Germinal center (tissue), 1 donor: ENCODE data around the gene PLD1.
A peak's percentile ranks its signal among the peaks of the same experiment; 100 is the strongest.

Experiments
- DNase-seq: peaks from one replicate; pipeline ENCODE4 v3.0.0; 2012; ENCODE audit warnings: mixed read lengths, low spot score

The PLD1 gene

DNA sequence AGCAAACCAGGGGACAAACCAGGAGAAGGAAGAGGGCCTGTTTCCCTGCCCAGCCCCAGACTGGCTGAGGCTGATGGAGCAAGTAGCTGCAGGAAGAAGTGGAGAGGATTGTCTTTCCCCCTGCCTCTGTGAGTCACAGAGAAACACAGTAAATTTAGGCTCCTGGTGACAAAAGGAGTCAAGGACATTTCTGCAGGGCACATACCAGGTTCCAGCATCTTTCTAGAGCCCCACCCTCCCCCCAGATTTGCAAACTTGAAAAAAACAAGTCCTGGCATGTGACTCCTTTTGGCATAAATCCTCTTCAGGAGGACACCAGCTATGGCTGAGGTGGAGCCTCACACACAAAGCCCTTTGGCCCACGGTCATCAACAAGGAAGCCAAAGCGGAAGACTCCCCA lies 17.8 kb downstream of the PLD1 start:
- no peak for DNase-seq

DNA sequence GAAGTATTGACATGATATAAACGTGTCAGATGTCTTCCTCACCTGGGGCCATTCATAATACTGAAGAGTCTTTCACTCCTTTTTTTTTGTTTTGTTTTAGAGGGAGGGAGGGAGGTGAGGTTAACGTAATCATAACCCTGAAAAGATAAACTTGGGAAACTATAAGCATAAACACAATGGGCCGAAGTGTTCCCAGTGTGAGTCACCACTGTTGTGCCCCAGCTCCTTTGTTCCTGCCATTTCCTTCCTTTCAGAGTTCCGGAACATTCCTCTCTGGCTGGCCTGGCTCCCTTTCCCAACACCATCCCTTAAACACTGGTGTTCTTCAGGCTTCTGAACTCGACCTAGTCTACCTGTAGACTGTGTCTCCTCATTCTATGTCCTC lies 18.6 kb downstream of the PLD1 start:
- no peak for DNase-seq

DNA sequence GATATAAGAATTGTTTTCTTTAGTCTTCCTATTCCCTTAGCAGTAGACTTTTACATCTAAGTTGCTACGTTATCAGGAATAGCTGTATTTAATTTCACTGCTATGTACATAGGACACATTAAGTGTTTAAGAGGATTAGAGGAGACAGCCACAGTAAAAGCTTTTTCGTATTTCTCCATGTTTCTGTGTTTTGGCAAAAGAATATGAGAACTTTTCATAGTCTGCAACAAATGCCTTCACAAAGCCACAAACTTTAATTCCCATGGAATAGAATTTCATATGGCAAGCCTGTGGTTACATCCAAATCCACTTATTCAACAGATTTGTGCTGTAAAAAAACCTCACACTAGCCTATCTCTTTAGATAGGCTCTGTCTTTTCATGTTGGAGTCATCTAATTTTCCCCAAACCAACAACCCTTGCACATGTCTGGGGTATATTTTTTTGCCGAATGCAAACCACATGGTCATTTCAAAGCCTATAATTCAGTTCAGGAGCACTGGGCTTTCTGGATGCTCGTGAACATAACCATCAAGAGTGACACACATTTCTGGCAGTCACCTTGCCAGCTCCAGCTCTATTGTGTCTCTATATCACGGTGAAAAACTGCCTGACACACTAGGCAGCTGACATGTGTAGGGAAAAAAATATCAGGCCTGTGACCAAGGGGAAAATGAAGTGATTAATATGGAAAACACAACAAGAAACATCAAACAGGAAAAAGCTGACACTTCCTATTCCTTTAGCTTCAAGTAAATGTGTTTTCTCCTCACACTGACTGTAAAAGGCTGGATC lies 19.2 kb downstream of the PLD1 start:
- DNase-seq, result no peak

DNA sequence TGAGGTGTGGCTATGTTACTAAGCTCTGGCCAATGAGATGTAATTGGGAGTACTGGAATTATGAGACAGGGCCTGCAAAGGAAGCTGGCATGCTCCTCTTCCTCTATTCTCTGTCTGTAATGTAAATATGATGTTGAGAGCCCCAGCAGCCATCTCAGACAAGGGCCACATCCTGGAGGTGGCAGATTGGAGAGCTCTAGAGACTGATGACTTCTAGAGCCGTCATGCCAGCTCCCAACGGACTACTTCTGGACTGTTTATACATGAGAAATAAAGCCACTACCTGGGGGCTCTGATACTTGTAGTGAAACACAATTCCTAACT lies 19.7 kb downstream of the PLD1 start:
- DNase-seq, result no peak

DNA sequence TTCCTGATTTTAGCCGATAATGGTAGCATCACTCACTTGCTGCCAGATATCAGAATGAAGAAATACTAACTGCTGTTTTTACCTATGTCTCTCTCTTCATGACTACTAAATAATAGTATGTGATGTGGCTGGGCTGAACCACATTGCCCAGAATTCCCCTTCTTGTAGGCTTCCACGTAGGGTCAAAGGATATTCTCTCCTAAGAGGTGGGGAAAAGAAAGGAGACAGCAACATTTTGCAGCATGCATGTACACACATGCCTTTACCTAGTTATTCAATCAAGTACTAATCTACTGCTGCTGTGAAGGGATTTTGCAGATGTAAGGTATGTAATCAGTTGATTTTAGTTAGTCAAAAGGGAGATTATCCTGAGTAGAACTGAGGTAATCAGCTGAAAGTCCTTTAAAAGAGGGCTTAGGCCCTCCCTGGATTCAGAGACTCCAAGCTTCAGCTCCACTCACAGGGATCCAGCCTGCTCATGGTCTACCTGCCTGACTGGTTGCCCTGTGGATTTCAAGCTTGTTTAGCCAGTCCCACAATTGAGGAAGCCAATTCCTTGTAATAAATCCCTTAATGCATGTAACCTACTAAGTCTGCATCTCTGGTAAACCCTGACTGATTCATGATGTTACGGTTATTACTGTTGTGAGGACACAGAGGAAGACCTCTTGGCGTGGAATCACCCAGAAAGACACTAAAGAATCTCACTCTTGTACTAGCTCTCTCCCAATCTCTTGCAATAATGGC lies 20.4 kb downstream of the PLD1 start:
- DNase-seq, result no peak

DNA sequence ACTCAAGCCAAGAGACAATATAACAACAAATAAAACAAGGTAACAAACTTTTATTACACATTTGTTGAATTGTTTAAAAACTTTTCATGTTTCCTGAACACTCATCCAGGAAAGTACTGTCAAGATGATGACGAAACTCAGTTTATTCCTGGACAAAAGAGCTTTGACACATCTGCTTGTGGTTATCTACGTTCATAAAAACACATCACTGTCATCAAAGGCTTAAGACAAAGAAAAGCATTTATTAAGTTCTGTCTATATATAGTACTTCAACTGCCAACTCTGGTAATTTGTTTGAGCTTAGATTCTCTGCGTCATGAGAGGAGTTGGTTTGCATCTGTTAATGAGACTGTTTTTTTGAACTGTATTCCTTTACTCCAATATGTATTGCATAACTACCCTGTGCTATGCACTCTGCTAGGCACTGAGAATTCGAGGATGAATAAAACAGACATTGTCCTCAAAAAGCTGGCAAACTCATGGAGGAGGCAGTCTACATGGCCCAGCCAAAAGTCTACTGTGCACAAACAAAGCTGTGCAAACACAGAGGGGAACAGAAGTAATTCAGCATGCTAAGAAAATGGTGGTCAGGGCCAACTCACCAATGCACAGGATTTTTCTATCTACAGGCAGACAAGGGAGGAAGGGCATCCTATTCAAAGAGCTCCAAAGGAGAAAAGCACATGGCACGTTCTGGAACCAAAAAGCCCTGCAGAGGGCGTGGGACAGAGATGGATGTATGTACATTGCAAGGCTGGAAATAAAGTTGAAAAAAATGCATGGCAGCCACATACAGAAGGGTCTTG lies 21.5 kb downstream of the PLD1 start:
- DNase-seq, result no peak

DNA sequence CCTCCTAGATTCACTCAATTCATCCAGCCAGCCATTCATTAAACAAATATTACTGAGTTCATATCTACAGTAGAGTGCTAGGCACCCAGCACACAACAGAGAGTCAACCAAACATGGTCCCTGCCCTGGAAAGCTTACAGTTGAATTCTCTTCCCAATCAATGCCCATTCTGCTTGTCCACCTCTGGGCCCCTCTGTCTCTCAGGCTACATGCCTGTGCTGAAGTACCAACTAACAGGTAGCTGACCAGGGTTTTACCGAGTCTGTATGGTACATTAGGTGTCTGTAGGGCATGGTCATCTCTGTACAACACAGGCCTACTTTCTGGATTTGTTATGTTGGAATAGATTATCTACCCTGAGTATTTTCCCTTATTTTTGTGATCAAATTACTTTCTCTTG lies 23.3 kb downstream of the PLD1 start:
- DNase-seq, result no peak

DNA sequence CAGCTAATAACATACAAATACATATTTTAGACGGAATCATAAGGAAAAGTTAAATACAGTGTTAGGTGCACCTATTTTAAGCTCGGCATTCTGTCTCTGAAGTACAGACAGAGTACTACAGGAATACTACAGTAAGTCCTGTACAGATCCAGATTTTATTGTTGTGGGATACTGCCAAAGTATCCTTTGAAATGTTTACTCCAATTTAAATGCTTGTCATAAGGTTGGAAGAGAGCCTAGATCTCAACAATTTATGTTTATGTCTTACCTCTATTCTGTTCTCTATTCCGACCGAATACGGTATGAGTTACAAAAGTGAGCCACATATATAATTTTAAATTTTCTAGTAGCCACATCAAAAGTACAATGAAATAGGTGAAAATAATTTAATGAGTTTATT lies 25.3 kb downstream of the PLD1 start:
- DNase-seq, result no peak

DNA sequence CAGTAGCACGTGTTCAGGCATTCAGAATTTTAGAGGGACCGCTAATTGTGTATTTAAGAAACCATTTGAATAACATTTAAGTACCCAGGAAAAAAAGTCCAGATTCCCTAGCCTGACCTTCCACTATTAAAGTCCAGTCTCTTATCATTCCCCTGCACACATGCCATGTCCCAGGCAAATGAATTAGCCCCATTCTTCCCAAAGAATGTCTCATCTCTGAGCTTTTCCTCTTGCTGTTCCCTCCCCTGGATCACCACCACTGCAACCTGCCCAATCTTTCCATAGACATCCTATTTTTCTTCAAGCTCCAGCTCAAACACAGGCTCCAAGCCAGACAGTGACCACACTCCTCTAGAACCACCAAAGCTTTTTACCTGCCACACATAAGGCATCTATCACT lies 25.9 kb downstream of the PLD1 start:
- DNase-seq, result no peak

DNA sequence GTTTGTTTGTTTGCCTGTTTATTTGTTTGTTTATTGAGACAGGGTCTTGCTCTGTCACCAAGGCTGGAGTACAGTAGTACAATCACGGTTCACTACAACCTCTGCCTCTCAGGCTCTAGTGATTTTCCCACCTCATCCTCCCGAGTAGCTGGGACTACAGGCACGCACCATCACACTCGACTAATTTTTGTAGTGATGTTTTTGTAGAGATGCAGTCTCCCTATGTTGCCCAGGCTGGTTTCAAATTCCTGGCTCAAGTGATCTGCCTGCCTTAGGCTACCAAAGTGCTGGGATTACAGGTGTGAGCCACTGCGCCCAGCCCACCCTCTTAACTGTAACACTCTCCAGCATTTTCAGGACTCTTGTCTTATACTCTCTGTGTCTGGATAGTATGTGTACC lies 26.7 kb downstream of the PLD1 start:
- DNase-seq, result no peak

DNA sequence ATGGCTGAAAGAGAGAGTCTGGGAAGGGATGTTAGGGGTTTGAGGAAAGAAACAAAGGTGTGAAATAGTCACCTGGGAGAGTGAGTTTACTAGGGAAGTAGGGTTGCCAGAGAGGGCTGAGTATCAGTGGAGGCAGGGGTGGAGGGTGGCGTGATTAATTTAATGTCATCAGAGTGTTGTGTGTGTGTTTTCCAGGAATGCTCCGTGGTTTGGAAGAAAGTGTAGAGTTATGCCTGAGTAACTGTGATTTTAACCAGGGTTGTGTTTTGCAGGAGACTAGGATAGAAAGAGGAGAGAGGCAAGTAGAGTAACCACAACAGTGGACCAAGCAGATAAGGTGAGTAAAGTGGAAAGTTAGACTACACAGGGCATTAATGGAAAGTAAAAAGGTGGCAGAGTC lies 27.2 kb downstream of the PLD1 start:
- DNase-seq, result no peak

DNA sequence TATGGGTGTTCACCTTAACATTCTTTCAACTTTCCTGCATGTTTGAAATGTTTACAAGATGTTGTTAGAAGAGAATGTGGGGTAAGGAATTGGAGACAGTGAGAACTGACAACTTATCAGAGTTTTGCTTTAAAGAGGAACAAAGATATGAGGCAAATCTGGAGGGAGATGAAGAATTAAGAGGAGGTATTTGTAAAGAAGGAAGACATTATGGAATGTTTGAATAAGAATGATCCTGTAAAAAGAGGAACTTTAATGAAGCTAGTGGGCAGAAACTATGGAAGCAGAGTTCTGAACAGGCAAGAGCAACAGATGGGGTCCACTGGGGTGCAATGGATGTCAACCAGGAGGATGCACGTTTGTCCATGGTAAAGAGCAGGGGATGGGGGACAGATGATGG lies 27.7 kb downstream of the PLD1 start:
- no peak for DNase-seq

DNA sequence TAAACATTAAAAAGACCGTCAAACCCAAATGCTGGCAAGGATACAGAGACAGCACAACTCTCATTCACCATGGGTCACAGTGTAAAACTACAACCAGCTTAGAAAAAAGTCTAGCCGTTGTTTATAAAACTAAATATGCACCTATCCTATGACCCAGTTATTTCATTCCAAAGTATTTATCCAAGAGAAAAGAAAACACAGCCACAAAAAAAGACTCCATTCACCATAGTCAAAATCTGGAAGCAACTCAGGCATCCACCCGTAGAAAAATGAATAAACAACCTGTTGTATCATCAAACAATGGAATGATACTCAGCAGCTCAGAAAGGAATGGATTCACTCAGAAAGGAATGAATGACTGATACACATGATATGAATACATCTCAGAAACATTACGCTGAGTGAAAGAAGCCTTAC lies 28.6 kb downstream of the PLD1 start:
- DNase-seq, result no peak

DNA sequence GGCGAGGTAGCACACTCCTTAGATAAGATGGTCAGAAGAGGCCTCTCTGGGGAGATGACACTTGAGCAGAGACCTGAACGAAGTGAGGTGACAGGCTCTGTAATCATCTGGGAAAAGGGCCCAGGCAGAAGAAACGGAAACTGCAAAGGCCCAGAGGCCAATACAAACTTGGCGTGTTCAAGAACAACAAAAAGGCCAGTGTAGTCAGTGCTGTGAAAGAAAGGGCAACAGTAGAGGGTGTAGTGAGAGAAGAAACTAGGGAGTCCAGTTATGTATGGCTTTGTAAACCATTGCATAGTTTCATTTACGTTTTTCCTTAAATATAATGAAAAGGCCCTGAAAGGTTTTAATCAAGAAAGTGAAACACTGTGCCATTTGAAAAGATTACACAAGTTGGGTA lies 31.8 kb downstream of the PLD1 start:
- DNase-seq, result no peak

DNA sequence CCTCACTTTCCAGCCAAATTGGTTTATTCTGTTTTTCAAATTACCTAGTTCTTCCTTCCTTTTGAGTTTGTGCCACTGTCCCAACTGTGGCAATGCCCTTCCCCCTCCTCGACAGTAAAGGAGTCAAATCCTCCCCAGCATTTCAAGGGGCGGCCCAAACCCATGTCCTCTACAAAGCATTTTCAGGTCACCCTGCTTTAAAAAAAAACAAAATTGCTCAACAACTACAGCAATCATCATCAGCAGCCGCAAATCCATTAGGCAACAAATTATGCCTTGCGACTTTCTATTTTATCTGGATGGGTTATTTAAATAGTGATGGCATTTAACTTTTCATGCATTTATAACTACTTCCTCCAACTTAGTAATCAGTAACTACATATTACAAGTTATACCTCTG lies 32.7 kb downstream of the PLD1 start:
- no peak for DNase-seq

DNA sequence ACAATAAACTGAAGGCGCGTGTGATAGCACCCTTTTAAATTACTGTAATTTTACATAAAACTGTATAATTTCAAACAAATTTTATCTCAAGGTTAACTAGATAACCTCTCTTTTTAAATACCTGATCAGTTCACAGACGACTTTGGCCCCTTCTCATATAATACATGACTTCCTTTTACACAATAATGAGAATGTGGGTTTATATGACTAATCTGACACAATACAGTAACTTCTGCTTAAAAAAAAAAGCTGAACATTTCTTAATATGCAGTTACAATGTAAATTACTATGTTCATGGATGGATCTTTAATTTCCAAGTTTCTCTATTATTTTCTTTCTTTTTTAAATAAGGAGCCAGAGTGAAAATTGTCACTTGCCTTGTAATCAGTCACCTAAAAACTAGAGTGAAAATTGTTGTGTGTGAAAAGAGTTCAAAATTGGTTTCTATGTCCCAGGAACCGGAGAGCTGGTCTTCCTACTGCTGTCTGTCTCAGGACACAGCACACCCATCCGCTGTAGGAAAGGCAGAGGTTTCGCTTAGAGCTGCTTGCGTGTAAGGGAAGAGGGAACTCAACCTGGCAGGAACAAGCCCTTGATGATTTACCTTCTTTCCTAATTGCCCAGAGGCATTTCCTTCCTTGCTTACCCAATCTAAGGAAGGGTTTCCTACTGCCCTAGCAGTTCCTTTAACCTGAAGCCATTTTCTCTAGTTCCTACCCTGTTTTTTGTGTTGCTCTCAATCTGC lies 33.3 kb downstream of the PLD1 start:
- DNase-seq, result no peak

DNA sequence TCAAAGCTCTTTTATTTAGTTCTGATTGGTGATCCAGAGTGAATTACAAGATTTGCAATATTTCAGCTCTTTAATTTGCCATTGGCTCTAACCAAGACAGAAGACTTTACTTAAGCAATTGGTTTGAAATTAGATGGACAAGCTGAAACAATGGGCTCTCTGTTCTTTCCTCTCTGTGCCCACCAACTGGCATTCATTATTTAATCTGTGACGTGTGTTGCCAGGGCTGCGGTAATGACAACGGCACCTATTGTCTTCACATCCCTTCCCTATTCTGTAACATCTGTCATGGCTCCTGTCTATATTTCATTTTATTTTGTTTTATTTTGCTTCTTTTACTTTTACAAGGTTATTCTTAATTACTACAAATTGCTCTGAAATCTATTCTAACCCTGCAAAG lies 33.9 kb downstream of the PLD1 start:
- DNase-seq, result no peak

DNA sequence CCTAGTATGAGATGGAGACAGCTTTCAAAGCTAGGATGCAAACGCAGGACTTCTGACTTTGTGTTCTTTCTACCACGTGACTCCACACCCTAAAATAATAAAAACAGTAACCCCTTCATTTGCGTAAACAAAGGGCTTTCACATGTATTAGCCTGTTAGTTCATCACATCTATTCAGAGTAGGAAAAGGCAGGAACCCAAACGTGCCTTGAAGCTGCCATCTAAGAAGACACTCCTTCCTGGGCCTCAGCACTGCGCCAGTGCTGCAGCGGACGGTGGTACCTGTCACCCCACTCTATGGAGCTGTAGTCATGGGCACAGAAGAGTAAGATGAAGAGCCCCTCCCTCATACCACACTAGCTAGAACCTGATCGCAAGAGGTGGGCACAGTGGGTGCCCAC lies 34.3 kb downstream of the PLD1 start:
- DNase-seq, result no peak

DNA sequence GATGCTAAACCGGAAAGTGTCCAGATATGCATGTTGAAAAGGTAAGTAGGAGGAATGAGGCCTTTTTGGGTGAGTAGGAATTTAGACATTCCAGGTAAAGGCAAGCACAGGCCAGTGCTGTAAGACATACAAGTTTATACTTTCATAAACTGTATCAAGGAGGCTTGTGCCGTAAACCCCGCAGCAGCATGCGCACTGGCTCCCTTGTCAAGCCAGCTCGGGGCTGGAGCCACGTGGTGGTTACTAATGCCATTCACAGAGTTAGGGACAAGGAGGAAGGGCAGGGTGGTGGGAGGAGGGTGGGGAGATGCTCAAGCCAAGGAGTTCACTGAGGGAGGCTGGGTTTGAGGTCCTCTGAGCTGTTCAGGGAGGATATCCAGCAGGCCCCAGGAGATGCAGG lies 35.8 kb downstream of the PLD1 start:
- no peak for DNase-seq

DNA sequence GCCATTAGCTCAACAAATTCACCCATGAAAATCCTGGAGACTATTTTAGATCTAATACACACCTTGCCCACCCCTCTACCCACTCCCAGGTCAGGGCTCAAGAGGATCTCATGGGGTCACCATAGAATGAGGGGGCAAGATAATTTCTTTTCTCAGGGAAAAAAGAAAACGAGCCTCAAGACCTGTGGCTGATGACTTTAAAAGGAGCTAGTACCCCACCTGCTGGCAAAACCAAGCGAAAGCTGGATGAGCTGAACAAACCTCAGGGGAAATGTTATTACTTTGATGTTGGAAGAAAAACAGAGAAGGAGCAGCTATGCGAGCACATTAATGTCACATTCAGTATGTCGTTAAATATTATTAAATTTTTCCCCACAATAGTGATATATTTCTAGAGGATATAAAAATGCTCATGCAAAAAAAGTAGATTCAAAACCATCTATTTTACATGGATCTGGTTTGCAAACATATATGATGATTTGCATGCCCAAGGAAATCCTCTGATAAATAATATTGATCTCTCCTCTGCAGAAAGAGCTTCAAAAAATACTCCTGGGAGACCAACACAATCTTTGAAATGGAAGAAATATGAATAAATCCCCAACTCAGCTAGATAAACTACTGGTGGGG lies 37.7 kb downstream of the PLD1 start:
- peak; percentile 17 for DNase-seq

DNA sequence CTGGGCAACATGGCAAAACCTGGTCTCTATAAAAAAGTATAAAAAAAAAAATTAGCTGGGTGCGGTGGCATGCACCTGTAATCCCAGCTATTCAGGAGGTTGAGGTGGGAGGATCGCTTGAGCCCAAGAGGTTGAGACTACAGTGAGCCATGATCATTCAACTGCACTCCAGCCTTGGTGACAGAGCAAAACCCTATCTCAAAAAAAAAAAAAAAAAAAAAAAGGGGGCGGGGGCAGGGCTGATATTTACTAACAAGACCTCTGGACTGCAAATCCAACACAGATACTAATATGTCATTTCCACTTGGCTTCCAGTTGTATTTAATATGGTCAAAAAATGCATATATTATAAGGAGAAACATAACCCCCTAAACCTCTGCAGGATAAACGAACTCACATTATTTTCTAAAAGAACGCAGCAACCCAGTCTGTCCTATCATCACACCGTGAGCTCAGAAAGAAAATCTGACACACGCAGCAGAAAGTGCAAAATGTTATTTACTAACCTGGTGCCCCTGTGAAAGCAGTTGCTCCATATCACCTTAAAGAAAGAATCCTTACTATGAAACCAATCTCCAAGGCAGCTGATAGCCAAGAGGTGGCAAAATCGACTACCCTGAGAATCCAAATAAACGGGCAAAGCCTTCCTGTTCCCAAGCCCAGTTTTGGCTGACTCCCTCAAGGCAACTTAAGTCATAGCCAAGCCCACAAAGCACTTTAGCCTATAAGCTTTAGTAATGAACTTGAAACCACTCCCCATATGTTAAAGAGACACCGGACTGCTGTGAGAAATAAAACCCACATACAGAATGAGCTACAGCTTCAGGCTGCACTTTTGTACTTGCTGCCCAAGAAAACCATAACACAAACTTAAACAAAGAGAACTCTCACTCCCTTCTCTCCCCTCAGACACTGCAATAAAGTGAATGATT lies 39.3 kb downstream of the PLD1 start:
- no peak for DNase-seq
